GM15510 (cell line): ENCODE data around the gene COG7.

ENCODE experiments used
- POLR2A ChIP-seq: IDR thresholded peaks from 3 replicates; pipeline ENCODE4 v1.6.1; 2011; ENCODE audit warnings: borderline replicate concordance; ENCODE audit not compliant: insufficient read length; ENCODE audit errors: extremely low read depth

The COG7 gene

GRCh38 chr16:23434380-23434779, 18.6 kb downstream of the COG7 start:
- no peak for TF ChIP-seq POLR2A

- TF ChIP-seq POLR2A: no peak
Observed at GRCh38 chr16:23433261-23433920, 19.6 kb downstream of the COG7 start.

- TF ChIP-seq POLR2A: no peak
Observed at GRCh38 chr16:23432176-23433128, 20.5 kb downstream of the COG7 start.

GRCh38 chr16:23428351-23428750, 24.6 kb downstream of the COG7 start:
- TF ChIP-seq POLR2A: no peak

- TF ChIP-seq POLR2A: no peak
Observed at GRCh38 chr16:23424292-23424958, 28.6 kb downstream of the COG7 start.

- TF ChIP-seq POLR2A: no peak
Observed at GRCh38 chr16:23423496-23424049, 29.4 kb downstream of the COG7 start.

- TF ChIP-seq POLR2A: no peak
Observed at GRCh38 chr16:23420011-23420410, 33.0 kb downstream of the COG7 start.

- no peak for TF ChIP-seq POLR2A
Observed at GRCh38 chr16:23416816-23417215, 36.2 kb downstream of the COG7 start.

- TF ChIP-seq POLR2A: no peak
Observed at GRCh38 chr16:23414731-23415130, 38.3 kb downstream of the COG7 start.

- TF ChIP-seq POLR2A: no peak
Observed at GRCh38 chr16:23410176-23410575, 42.8 kb downstream of the COG7 start.

GRCh38 chr16:23409522-23409921, 43.5 kb downstream of the COG7 start:
- no peak for TF ChIP-seq POLR2A

- no peak for TF ChIP-seq POLR2A
Observed at GRCh38 chr16:23408823-23409298, 44.1 kb downstream of the COG7 start.

GRCh38 chr16:23408242-23408822, 44.7 kb downstream of the COG7 start:
- TF ChIP-seq POLR2A: no peak

GRCh38 chr16:23407436-23408127, 45.4 kb downstream of the COG7 start:
- no peak for TF ChIP-seq POLR2A
